Progenitor cell of endocrine pancreas (in vitro differentiated cells): ENCODE measurements around the gene CELF4. TPM values are rescaled to one million over a fixed set of nuclear protein-coding genes. Genes with fewer than 3 reads are reported as not detected.

ENCODE experiments used
- DNase-seq: peaks from one replicate; pipeline ENCODE4 v3.0.0; 2021; ENCODE audit warnings: low spot score; ENCODE audit not compliant: unreplicated experiment
- H3K27ac Mint-ChIP-seq: 2 replicates; pipeline ENCODE4 v1.8.0; 2021; ENCODE audit warnings: mild to moderate bottlenecking, moderate library complexity, mixed read lengths
- H3K27me3 Mint-ChIP-seq: 2 replicates; pipeline ENCODE4 v1.8.0; 2021; ENCODE audit warnings: mixed read lengths
- H3K36me3 Mint-ChIP-seq: 2 replicates; pipeline ENCODE4 v1.8.0; 2022; ENCODE audit warnings: mixed read lengths; ENCODE audit not compliant: insufficient read depth
- H3K4me1 Mint-ChIP-seq: 2 replicates; pipeline ENCODE4 v1.8.0; 2021; ENCODE audit warnings: low read depth, mixed read lengths
- H3K4me3 Mint-ChIP-seq: 2 replicates; pipeline ENCODE4 v1.8.0; 2021; ENCODE audit warnings: low read depth, mild to moderate bottlenecking, moderate library complexity, mixed read lengths
- H3K9me3 Mint-ChIP-seq: 2 replicates; pipeline ENCODE4 v1.8.0; 2021; ENCODE audit warnings: low read depth, mixed read lengths
- total RNA-seq: library from RNA; stranded (reverse); gene quantifications from 2 replicates; pipeline ENCODE4 v1.2.1, GENCODE V29; 2021
- TF ChIP-seq, protein P1 (sequence below): fragments of 200-600 bp; sonication (generic); IDR thresholded peaks from one replicate; pipeline ENCODE4 v1.5.0; 2021; ENCODE audit warnings: antibody characterized with exemption, mild to moderate bottlenecking; ENCODE audit not compliant: unreplicated experiment

CELF4 gene
- total RNA-seq, 1 donor from 2014 or later: 4.6 TPM

DNA sequence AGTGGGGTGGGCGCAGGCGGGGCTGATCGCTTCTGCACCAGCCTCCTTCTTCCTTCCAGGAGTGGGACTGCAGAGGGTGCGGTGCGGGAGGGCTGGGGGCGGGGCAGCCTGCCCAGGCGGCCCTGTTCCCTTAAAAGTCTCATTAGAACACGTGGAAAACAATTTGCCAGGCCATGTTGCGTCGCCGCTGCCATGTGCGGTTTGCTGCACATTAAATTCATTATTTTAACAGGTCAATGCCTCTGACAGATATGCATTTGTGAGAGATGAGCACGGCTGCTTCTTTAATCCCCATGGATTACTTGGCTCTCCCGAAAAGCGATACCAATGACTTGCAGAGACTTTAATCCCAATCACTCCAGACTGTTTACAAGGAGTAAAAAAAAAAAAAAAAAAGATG, 139.0 kb downstream of the CELF4 start:
- Mint-ChIP-seq H3K4me1 (peaks cover 8% of the 10 kb centered on the region), H3K4me3 (no peak overlapping the region), H3K27me3 (no peaks in the 10 kb centered on the region), H3K9me3 (no peaks in the 10 kb centered on the region), H3K36me3 (no peaks in the 10 kb centered on the region), H3K27ac (no peak overlapping the region)
- DNase-seq: no peak
- TF ChIP-seq, protein P1, sequence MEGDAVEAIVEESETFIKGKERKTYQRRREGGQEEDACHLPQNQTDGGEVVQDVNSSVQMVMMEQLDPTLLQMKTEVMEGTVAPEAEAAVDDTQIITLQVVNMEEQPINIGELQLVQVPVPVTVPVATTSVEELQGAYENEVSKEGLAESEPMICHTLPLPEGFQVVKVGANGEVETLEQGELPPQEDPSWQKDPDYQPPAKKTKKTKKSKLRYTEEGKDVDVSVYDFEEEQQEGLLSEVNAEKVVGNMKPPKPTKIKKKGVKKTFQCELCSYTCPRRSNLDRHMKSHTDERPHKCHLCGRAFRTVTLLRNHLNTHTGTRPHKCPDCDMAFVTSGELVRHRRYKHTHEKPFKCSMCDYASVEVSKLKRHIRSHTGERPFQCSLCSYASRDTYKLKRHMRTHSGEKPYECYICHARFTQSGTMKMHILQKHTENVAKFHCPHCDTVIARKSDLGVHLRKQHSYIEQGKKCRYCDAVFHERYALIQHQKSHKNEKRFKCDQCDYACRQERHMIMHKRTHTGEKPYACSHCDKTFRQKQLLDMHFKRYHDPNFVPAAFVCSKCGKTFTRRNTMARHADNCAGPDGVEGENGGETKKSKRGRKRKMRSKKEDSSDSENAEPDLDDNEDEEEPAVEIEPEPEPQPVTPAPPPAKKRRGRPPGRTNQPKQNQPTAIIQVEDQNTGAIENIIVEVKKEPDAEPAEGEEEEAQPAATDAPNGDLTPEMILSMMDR: no peak

DNA sequence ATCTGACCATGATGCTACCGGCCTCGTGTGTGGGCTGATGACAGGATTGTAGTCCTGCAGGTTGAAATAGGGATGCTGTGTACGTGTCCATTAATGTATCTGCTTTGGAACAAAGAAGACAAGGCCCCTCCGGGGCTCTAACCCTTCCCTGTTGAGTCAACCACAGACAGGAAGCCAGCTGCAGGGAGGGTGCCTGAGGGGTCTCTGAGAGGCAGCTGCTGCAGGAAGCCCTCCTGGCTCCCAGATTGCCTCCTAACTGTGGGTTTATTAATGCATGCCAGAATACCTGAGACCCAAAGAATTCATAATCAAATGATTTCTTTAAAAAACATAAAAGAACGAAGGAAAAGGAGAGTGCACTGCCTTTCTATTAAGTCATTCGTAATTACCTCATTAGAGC, 140.4 kb downstream of the CELF4 start:
- no peak for DNase-seq
- no peak overlapping the region for H3K27ac Mint-ChIP-seq
- H3K9me3 Mint-ChIP-seq: no peaks in the 10 kb centered on the region
- no peaks in the 10 kb centered on the region for H3K36me3 Mint-ChIP-seq
- no peak overlapping the region for H3K4me3 Mint-ChIP-seq
- TF ChIP-seq, protein P1: no peak
- H3K4me1 Mint-ChIP-seq: peaks cover 8% of the 10 kb centered on the region
- H3K27me3 Mint-ChIP-seq: no peaks in the 10 kb centered on the region

DNA sequence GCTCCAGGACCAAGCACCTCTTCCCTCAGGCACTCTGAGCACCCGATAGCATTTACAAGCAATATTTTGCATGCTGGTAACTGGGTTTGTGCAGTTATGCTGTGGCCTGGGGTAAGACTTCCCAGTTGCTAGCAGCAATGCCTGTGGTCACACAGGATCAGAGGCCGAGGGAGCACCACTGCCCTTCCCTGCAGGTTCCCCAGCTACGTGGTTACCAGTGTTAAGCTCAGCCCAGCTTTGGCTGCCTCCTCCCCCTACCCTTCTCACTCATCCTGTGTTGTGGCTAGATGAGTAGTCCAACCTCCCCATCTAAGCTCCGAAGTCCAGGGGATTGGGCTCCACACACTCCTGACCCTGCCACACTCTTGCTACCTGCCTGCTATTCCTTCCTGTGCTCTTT, 141.1 kb downstream of the CELF4 start:
- Mint-ChIP-seq H3K27me3 (no peaks in the 10 kb centered on the region), H3K9me3 (no peaks in the 10 kb centered on the region), H3K36me3 (no peaks in the 10 kb centered on the region), H3K4me3 (no peak overlapping the region), H3K27ac (no peak overlapping the region), H3K4me1 (peaks cover 8% of the 10 kb centered on the region)
- DNase-seq: no peak
- TF ChIP-seq, protein P1: no peak

DNA sequence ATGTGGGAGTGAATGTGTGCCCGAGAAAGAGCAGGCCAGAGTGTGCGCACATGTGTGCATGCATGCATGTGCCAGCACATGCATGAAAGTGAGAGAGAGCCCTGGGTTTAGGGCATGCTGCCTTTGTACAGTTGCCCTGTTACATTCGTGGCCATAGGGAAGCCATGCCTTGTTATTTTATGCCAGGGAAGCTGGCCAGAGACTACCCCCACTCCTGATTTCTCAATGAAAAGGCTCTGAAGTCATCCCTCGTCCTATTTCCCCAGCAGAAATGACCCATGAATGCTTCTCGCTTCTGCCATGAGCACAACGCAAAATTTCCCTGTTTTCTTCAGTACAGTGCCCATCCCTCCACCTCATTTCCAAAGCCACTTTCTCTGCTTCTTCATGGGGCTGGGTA, 143.0 kb downstream of the CELF4 start:
- Mint-ChIP-seq H3K36me3 (no peaks in the 10 kb centered on the region), H3K9me3 (no peaks in the 10 kb centered on the region), H3K27me3 (peaks cover 10% of the 10 kb centered on the region), H3K27ac (no peak overlapping the region), H3K4me3 (no peak overlapping the region), H3K4me1 (peaks cover 8% of the 10 kb centered on the region)
- no peak for DNase-seq
- TF ChIP-seq, protein P1: no peak

DNA sequence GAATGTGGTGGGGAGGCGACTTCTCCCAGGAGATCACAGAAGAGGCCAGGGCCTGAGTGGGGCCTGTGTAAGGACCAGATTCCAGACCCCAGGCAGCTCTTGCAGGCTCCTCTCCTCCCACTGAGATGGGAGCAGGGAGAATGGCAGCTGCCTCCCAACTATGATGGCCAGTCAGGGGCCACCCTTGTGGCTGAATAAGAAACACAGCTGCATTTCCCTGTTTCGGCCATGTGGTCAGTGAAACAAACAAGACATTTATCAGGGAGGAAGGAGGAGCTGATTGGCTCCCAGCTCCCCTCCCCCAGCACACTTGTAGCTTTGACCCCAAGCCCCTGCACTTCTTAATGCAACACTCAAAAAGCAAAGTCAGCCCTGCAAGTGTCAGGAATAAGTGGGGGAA, 143.5 kb downstream of the CELF4 start:
- Mint-ChIP-seq H3K4me1 (peaks cover 8% of the 10 kb centered on the region), H3K27me3 (peaks cover 14% of the 10 kb centered on the region), H3K4me3 (no peak overlapping the region), H3K36me3 (no peaks in the 10 kb centered on the region), H3K9me3 (no peaks in the 10 kb centered on the region), H3K27ac (no peak overlapping the region)
- DNase-seq: no peak
- TF ChIP-seq, protein P1: no peak
